Epidermal melanocyte (primary cell): ENCODE data around the gene TBX2.
"Not testable (repeated sequence)": the region's sequence is repeated elsewhere in the genome, so short reads cannot be mapped to it uniquely, and the experiment has no call there.

Source experiments
- DNase-seq: peaks from one replicate; pipeline ENCODE4 v3.0.0; 2011; ENCODE audit warnings: low spot score; ENCODE audit not compliant: insufficient read length

TBX2 gene

DNA sequence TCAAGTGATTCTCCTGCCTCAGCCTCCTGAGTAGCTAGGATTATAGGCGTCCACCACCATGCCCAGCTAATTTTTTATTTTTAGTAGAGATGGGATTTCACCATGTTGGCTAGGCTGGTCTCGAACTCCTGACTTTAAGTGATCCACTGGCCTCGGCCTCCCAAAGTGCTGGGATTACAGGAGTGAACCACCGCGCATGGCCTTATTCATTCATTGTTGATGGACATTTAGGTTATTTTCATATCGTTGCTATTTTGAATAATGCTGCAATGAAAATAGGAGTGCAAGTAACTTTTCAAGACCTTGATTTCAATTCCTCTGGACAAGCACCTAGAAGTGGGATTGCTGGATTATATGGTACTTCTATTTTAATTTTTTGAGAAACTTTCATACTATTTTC is 30.2 kb downstream of the TBX2 start:
- not testable (repeated sequence) for DNase-seq

DNA sequence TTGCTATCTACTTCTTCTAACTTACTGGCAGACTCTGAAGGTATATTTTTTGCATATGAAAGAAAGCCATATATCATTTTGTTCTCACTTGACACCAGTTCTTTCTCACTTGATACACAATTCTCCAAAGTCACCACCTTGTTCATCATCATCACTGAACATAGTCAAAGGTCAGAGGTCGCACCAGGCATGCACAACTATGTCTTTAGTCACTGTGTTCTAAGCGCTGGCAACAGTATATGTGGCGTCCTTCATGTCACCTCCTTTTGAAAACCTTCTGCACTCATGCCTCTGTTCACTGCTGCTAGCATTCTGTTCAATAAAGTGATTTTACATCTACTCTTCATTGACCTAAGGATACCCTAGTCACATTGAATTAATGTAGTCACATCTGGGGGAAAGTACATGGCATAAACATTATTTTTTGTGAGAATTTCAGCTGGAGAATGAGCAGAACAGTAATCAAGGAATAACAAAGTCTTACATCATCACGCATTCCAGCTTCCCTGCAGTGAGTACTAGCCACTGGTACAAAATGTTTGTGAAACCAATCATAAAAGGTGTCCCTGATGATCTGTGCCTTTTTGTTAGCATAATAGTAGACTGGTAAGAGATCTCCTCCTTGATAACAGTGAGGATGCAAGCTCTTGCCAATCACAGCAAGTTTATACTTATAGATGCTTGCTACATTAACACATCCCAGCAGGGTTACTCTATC is 32.1 kb downstream of the TBX2 start:
- no peak for DNase-seq

DNA sequence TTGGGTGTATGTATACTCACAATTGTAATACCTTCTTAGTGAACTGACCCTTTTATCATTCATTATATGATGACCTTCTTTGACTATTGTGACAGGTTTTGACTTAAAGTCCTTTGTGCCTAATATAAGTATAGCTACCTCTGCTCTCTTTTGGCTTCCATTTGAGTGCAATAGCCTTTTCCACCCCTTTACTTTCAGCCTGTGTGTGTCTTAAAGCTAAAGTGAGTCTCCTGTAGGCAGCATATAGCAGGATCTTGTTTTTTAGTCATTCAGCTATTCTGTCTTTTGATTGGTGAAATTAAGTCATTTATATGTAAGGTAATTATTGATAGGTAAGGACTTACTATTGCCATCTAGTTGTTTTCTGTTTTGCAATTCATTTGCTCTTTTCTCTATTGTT is 36.6 kb downstream of the TBX2 start:
- DNase-seq = no peak

DNA sequence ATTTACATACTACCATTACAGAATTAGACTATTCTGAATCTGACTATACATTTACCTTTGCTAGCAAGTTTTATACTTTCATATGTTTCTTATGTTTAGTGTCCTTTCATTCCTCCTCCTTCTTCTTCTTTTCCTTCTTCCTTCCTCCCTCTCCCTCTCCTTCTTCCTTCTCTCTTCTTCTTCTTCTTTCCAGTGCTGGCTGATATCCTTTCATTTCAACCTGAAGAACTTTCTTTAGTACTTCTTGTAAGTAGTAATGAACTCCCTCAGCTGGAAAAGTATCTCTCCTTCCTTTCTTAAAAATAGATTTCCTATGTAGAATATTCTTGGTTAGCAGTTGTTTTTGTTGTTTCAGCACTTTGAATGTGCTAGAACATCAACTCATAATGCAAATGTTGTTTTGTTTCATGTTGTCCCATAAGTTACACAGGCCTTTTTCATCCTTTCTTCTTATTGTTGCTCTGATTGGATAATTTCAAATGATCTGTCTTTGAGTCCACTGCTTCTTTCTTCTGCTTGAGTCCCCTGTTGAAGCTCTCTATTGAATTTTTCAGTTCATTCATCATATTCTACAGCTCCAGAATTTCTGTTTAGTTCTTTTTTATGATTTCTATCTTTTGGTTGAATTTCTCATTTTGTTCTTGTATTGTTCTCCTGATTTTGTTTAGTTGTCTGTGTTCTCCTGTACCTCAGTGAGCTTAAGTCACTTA is 37.5 kb downstream of the TBX2 start:
- DNase-seq = no peak

DNA sequence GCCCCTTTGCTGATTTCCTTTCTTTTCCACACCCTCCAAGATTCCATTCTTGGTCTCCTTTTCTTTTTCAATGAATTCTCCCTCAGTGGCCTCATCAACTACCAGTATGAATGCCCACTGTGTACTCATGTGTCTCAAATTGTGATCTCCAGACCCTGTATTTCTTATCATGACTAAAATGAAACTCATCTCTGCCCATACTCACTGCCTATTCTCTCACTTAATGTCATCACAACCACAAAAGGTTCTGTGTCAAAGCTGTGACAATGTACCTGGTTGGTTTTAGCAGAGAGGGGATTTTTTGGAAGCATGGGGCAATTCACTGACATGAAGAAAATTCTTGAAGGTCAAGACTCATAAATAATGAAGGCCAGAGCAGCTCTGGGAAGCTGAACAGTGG is 41.1 kb downstream of the TBX2 start:
- DNase-seq = no peak

DNA sequence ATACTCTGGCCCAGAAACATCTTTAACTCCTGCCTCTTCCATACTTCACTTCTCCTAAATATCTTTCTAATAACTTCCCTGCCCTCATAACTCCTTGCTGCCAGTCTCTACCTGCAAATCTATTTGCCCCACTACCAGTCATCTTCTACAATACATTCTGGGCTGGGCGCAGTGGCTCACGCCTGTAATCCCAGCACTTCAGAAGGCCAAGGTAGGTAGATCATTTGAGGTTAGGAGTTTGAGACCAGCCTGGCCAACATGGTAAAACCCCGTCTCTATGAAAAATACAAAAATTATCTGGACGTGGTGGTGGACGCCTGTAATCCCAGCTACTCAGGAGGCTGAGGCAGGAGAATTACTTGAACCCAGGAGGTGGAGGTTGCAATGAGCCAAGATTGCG is 41.9 kb downstream of the TBX2 start:
- not testable (repeated sequence) for DNase-seq

DNA sequence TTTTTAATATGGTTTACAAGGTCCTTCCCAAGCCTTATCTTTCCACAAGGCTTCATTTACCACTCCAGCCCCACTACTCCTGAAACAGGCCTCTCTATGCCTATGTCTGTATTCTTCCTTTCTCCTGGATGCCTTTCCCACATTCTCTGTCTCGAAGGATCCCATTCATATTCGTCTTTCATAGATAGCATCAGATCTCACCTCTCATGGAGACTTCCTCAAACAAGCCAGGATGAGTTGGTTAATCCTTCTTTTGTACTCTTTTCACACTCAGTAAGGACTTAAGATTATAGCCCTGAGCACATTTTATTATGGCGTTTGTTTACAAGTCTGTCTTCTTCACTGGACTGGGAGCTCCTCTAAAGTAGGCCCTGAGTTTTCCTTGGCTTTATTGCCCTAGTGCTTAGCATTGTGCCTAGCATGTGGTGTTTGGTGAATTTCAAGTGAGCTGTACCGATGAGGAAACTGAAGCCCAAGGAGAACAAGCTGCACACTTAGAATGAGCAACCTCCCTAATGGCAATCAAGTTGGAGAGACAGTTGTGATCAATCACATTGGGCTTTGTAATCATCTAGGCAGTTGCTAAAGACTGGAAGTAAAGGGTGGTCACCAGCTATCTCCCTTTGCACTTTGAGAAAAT is 42.6 kb downstream of the TBX2 start:
- no peak for DNase-seq

DNA sequence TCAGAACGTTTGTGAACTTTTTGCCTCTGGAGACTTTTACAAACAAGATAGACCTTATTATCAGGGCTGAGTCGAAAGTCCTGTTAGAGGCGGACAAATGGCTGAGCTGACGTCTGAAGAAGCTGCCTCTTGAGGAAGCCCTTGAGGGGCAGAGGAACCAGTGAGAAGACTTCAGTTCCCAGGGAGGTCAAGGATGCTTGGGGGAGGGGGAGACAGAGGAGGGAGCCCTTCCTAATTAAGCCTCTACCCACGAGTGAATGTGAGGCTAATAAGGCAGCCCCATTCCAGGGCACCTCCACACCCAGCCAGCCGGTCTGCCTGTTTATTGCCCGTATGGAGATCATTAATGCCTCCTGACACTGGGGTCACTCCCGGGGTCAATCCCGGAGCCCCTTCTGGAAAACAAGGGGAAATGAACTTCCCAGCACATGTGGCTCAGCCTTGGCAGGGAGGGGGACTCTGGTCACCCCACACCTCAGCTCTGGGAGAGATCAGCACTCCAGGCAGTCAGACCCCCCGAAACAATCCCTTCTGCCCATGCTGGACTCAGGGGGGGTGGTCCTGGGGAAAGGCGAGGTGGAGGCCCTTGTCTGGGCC is 43.3 kb downstream of the TBX2 start:
- no peak for DNase-seq

DNA sequence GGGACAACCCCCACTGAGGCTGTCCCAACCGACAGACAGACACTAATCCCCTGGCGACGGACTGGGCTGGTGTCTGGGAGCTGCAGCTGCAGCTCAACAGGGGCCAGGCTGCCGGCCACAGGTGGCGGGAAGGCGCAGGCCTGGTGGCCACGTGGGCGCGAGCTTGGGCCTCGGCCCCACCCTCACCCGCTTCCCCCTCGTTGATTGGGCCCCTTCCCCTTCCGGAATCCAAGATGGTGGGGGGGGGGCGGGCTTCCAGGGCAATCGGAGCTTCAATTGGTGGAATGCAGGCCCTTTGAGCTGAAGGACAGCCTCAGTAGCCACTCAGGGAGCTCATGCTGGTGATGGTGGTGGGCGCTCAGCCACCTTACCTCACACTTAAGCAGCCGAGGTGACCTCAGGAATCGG is 43.8 kb downstream of the TBX2 start:
- no peak for DNase-seq

DNA sequence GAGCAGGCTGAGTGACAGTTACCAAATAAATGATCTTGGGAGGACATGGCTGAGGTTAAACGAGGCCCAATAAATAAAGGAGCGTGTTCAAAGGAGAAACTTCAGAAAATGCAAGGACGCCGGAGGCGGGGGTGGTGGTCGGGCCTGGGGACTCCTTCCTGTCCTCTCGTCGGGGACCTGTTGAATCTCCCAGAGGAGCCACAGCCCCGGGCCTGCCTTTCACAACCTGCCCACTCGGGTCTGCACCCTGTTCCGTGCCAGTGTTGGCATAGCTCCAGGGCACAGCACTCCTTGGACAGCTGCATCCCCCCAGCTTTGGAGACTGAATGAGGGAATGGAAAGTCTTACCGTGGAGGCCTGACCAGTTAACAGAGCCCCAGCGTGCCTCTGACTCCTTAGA is 44.4 kb downstream of the TBX2 start:
- no peak for DNase-seq

DNA sequence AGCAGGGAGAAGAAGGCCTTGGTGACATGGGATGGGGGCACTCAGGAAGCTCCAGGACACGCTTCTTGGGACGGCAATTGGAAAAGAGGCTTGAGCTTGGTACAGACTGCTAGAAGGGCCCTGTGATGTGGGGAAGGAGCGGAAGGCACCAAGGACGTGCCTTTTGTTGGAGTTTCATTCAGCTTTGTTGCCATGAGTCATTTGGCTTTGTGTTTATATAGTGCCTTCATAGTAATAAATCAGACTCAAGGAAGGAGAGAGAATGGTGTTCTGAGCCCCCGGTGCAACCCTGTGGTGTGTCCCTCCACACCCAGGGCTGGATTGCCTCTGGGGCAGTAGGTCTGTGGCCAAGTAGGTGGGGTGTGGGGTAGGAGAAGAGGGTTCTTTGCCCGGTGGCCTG is 45.2 kb downstream of the TBX2 start:
- DNase-seq = no peak

DNA sequence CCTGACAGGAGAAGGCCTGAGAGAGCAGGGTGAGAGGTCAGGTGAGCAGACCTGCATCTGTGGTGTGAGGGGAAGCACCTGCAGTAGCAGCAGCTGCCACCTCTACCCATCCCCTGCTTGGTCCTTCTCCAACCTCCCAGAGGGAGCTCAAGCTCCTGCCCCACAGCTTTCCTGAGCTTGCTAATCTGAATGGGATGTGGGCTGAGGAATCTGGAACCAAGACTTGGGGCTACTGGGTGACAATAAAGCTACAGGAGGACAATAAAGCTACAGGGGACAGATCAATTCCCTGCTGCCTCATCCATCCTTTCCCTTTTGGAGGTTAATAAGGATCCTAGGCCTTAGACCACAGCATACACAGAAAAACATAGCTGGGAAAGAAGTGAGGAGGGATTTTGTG is 47.7 kb downstream of the TBX2 start:
- no peak for DNase-seq

DNA sequence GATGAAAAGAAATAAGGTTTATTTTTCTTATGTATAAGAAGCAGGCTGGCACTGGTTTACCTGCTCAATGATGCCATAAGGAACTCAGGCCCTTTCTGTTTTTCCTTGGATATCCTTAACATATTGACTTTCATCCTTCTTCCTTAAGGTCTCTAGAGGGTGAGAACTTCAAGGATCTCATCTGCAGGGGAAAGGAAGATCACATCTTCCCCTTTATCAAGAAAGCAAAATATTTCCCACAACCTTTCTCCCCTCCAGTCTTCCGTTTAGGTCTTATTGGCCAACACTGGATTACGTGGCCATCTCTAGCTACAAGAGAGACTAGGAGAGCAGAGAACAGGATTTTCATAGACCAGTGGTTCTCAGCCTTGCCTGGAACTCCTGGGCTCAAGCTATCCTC is 48.4 kb downstream of the TBX2 start:
- DNase-seq = no peak

DNA sequence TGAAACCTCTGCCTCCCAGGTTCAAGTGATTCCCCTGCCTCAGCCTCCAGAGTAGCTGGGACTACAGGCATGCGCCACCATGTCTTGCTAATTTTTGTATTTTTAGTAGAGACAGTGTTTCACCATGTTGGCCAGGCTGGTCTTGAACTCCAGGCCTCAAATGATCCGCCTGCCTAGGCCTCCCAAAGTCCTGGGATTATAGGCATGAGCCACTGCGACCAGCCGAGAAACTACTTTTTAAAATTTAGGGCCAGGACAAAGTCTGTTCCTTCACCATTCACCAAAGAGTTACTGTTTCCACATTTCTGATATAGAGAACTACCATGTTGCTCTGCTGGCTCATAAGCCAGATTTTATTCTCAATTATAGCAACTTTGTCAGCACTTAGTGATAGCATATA is 49.5 kb downstream of the TBX2 start:
- not testable (repeated sequence) for DNase-seq

DNA sequence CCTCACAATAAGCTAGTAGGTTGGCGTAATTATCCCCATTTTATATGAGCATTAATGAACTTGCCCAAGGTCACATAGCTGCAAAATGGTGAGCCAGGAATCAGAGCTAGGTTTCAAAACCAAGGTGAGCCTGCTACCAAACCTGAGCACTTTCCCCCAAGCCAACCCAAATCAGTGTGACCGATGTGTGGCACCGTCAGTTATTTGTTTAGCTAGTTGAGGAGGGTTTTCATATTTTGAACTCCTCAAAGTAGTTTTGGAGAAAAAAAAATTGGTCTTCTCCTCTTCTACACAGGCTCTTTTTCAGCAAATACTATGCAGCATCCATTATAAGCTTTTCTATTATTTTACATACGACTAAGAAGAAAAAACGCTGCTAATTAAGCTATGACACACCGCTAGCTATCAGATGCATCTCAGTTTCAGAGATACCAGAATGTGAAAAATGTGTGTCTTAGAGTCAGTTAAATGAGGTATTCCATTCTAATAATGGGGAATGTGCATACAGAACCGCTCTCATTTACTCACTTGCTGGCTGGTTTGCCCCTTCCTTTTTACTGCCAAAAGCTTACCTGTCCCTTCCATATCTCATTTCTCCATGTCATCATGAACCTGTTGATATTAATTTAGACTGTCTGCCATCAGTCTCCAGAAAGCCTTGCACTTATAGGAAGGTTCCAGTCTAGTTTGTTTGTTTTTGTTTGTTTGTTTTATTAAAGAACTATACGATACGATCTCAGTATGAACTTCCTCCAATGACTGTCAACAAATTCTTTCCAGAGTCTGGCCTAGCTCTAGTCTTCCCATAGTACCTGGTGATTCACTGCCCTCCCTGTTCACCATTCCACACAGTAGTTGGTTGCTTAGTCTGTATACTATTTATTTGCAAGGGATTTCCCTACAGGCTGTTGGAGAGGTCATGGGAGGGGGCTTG is 50.3 kb downstream of the TBX2 start:
- DNase-seq = no peak

DNA sequence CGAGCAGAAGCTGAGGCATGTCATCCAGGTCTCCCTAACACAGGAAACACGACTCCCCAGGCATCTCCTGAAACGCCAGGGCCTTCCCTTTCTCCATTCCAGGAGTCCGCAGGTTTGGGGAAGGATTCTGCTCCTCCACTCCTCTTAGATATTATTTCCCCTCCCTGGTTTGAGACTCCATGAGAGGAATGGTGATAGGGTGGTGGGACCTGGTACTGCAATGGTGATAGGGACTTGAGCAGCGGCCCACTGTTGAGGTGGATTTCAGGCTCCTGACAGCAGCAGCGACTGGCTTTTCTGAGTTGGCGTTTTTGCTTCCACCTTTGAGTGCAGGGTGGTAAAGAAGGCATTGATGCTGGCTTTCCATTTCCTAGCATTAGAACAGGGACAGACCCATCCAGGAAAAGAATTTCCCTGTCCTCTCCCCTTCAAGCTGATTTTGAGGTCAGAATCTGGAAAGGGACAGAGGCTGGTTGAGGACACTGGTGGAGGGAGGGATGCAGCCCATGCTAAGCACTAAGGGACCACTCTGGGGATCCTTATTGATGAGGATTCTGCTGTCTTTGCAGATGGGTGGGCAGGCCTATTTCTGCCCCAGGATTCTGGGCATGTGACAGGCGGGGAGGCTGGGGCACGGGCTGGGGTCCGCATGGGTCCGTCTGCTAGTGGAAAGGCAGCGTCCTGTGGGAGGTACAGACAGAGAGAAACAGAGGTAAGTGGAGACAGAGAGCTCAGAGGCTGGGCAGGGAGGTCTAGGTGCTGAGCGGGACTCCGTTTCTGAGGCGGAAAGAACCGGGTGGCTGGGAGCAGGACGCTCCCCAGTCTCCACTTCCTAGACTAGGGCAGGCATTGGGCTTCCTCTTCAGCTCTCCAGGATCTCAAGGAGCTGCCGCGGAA is 51.2 kb downstream of the TBX2 start:
- no peak for DNase-seq

DNA sequence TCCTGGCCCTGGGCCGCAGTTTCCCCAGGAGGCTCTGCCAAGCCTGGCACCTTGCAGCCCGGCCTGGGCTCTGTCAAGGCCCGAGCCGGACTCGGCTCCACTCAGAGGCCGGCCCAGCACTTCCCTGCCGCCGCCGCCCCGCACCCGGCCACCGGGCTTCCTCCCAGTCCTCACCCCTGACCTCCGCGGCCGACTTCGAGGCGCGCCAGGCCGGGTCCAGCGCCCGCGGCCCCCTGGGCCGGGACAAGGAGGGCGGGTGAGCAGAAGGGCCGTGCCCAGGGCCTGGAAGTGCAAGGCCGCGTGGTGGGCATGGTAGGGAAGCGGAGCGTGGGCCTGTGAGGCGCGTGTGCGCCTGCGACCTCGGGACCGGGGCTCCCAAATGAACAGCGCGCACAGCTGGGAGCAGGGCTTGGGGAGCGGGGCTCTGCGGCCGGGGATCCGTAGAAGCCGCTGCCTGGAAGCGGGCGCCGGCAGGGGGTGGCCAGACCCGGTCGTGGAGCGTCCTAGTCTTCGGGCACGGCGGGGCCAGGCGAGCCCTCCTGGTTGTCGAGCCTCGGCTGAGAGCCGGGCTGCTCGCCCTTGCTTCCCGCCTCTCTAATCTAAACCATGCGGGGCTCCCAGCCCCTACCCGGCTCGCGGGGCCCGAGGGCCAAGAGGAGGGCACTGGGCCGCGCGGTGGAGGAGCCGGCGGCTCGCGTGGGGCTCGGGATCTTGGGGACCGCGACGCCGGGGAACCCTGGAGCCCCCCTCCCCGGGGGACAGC is 52.1 kb downstream of the TBX2 start:
- no peak for DNase-seq

DNA sequence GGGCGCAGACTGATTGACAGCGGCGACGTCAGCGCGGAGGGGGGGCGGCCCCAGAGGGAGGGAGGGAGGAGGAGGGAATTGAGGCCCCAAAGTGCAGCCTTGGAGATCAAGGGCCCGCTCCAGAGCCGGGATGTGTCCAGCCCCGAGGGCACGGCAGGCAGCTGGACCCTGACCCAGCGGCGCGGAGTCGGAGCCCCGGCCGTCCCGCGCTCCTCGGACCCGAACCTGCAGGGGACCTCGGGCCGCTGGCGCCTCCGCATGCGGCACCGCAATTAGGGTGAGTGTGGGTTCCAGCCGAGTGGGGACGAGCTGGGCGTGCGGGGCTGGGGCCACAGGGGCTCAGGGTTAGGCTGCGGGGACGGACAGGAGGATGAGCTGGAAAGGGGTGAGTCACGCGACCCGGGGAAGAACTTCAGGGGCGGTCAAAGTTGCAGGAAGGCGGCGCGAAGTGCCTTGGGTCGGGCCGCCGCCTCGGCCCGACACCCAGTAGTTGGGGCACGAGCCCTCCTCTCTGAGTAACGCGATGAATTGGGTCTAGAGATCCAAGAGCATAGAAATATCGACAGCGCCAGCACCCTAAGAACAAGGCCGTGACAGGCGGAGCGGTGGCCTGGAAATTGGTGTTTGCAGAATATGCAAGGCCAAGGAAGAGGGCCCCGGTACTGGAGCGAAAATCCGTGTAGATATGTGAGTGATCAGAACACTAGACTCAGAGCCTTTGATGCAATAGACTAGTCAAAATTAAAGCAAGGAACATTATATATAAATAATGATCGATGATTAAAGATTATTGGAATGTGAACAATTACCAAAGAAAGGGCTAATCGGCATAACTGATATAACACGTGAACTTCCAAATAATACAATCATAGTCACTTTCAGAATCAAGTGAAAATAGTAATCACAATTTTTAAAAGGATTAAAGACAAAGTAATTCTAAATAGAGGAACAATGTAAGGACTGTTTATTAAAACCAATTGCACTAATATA is 53.0 kb downstream of the TBX2 start, which contains the start of gene TBX4:
Gene TBX4 (plus strand): TSS at position 122 of the 990 bp plus-strand sequence. CDS start 4,069 bp downstream, outside the sequence.
- no peak for DNase-seq
